Stomach (tissue), 9 donors: Measurements from ENCODE around the gene DENND2A. TPM values are rescaled to one million over a fixed set of nuclear protein-coding genes. Genes with fewer than 3 reads are reported as not detected.

ENCODE experiments used
- DNase-seq, 2 donors: peaks; one replicate each; pipeline versions ENCODE4 v3.0.0 to v3.0.0-alpha.2; 2013 to 2019
- H3K27ac ChIP-seq, 5 donors: fragments of 200-600 bp in 4 of 5; sonication (generic) in 4 of 5; one replicate each; pipeline ENCODE4 v1.5.1; 2013 to 2019; ENCODE audit warnings: mild to moderate bottlenecking in 1 of 5, moderate library complexity in 1 of 5
- H3K27me3 ChIP-seq, 3 donors: fragments of 200-600 bp; sonication (generic); one replicate each; pipeline ENCODE4 v1.5.1; 2017 to 2019; ENCODE audit warnings: mixed run types in 1 of 3
- H3K36me3 ChIP-seq, 4 donors: fragments of 200-600 bp; sonication (generic); 1 replicate in 3 of 4; 2 replicates in 1 of 4; pipeline ENCODE4 v1.5.1; 2016 to 2019
- H3K4me1 ChIP-seq, 4 donors: fragments of 200-600 bp; sonication (generic); one replicate each; pipeline ENCODE4 v1.5.1; 2016 to 2019
- H3K4me3 ChIP-seq, 4 donors: fragments of 200-600 bp; sonication (generic) in 3 of 4; one replicate each; pipeline ENCODE4 v1.5.1; 2016 to 2019; ENCODE audit warnings: mild to moderate bottlenecking in 1 of 4
- H3K9me3 ChIP-seq, 4 donors: fragments of 200-600 bp; sonication (generic); one replicate each; pipeline ENCODE4 v1.5.1; 2016 to 2019
- CTCF ChIP-seq, 7 experiments: fragments of 450-650 bp in 4 of 7; fragments of 200-600 bp in 3 of 7; sonication (generic) in 3 of 7; IDR thresholded peaks; one replicate each; pipeline ENCODE4 v1.5.1; 2016 to 2019; ENCODE audit warnings: antibody characterized with exemption in 7 of 7, control low read depth in 2 of 7, mild to moderate bottlenecking in 1 of 7
- EP300 ChIP-seq: sonication (generic); formaldehyde crosslinking; IDR thresholded peaks from one replicate; pipeline ENCODE4 v1.6.1; 2017; ENCODE audit warnings: antibody characterized with exemption
- POLR2A ChIP-seq, 4 donors: fragments of 450-650 bp; IDR thresholded peaks; one replicate each; pipeline ENCODE4 v1.6.1; 2016; ENCODE audit warnings: antibody characterized with exemption in 4 of 4, control low read depth in 2 of 4, mild to moderate bottlenecking in 1 of 4, moderate library complexity in 1 of 4
- POLR2AphosphoS5 ChIP-seq, 3 donors: sonication (generic); formaldehyde crosslinking; IDR thresholded peaks; one replicate each; pipeline ENCODE4 v1.6.1; 2016; ENCODE audit warnings: antibody characterized with exemption in 3 of 3
- WGBS, 5 donors: extraction: QIAGEN DNeasy Blood & Tissue Kit in 3 of 5; methylation state at CpG; one replicate each; pipeline versions ENCODE4 v1.1.5 to v1.1.7; 2013 to 2018; 5-methylcytosine and 5-hydroxymethylcytosine counted together
- intact Hi-C: fragments of 100-400 bp; cut with DNase I; formaldehyde crosslinking; loops from one replicate; pipeline ENCODE4 v1.15.1; 2023; ENCODE audit warnings: low total_unique reads
- polyA plus RNA-seq, 3 donors: library from polyadenylated mRNA; stranded (reverse); fragments of 200-250 nt; gene quantifications; one replicate each; pipeline ENCODE4 v1.2.3, GENCODE V29; 2013
- total RNA-seq, 5 donors: library from RNA; depleted of rRNA; stranded (reverse); fragments of >200 nt; gene quantifications; one replicate each; pipeline versions ENCODE4 v1.1.0 to v1.2.3, GENCODE V29; 2014 to 2016
- donor health status: healthy with polysubstance abuse.
- donor health status: Bipolar disorder and iron deficiency.
- donor health status: healthy.

DENND2A gene
- total and polyA plus RNA-seq, 8 donors, result 1.8 to 17.8 (median 6.5) TPM

- Histone ChIP-seq H3K27ac (no peak overlapping the region), H3K4me3 (no peak overlapping the region), H3K36me3 (peaks cover 0 to 26% (median 8%) of the 10 kb centered on the region in 4 donors), H3K27me3 (no peaks in the 10 kb centered on the region), H3K4me1 (no peaks in the 10 kb centered on the region), H3K9me3 (no peaks in the 10 kb centered on the region)
- WGBS, 5 donors, result 90 to 96% (median 94%) methylated on average over 6 to 7 of the region's 7 CpGs
- no peak for DNase-seq
- intact Hi-C loops, result no loop called here
- TF ChIP-seq EP300 (no peak), POLR2A (IDR thresholded peaks at IDR 0.05) (no peak), CTCF (IDR thresholded peaks at IDR 0.05) (no peak), POLR2AphosphoS5 (IDR thresholded peaks at IDR 0.05) (no peak)
These were observed 55.3 kb downstream of the DENND2A start for GRCh38 chr7:140585333-140585732.

DNA sequence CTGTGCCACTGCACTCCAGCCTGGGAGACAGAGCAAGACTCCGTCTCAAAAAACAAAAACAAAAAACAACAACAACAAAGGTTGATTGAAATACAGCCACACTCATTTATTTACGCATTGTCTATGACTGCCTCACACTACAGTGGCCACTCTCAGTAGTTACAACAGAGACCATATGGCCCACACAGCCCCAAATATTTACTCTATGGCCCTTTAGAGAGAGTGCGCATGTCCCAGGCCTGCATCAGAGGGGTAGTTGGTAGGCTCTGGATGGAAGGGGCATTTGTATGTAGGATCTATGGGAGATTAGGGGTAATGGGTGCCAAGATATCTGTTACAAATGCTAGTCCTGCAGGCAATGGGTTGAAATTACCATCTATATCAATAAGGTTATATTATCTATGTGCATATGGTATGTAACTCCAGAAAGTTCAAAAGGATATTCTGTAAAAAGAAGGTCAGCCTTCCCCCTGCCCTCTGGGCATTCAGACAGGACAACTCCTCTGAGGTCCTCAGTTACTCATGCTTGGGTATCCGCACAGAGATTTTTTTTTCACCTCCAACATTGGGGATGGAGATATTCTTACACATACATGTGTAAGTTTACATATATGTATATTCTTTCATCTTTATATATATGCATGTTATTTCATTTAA, 56.3 kb downstream of the DENND2A start:
- intact Hi-C loops, result no loop called here
- Histone ChIP-seq H3K9me3 (no peaks in the 10 kb centered on the region), H3K4me1 (no peaks in the 10 kb centered on the region), H3K27ac (no peak overlapping the region), H3K4me3 (no peak overlapping the region), H3K36me3 (peaks cover 0 to 26% (median 8%) of the 10 kb centered on the region in 4 donors), H3K27me3 (no peaks in the 10 kb centered on the region)
- no peak for TF ChIP-seq POLR2A (IDR thresholded peaks at IDR 0.05)
- no peak for TF ChIP-seq POLR2AphosphoS5 (IDR thresholded peaks at IDR 0.05)
- TF ChIP-seq EP300, result no peak
- no peak for TF ChIP-seq CTCF (IDR thresholded peaks at IDR 0.05)
- WGBS, 5 donors, result 92 to 97% (median 95%) methylated on average over 4 of the region's 4 CpGs
- no peak for DNase-seq

GRCh38 chr7:140581411-140581810, 59.2 kb downstream of the DENND2A start:
- TF ChIP-seq EP300, result no peak
- TF ChIP-seq POLR2A (IDR thresholded peaks at IDR 0.05), result no peak
- TF ChIP-seq POLR2AphosphoS5 (IDR thresholded peaks at IDR 0.05), result no peak
- TF ChIP-seq CTCF (IDR thresholded peaks at IDR 0.05), result no peak
- DNase-seq, result no peak
- intact Hi-C loops, result no loop called here
- Histone ChIP-seq H3K27ac (no peak overlapping the region), H3K27me3 (no peaks in the 10 kb centered on the region), H3K9me3 (no peaks in the 10 kb centered on the region), H3K4me1 (no peaks in the 10 kb centered on the region), H3K4me3 (no peak overlapping the region), H3K36me3 (peaks cover 0 to 25% (median 6%) of the 10 kb centered on the region in 4 donors)
- 75 to 86% (median 81%) methylated on average over 10 of the region's 10 CpGs for WGBS, 5 donors

DNA sequence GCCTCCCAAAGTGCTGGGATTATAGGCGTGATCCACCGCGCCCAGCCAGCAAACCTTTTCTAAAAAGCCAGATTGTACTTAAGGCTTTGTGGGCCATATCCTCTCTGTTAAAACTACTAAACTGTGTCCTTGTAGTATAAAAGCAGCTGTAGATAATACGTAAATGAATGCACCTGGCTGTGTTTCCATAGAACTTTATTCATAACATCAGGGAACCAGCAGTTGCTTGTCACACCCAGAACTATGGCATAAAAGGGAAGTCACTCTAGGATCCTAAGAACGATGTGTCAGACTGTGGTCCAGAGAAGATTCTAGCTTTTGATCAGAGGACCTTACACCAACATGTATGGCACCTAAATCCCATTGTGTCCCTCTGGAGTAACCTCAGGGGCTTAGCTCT, 63.0 kb downstream of the DENND2A start:
- H3K27ac ChIP-seq, result no peak overlapping the region
- WGBS, 5 donors, result 86 to 91% (median 89%) methylated on average over 5 of the region's 5 CpGs
- peaks cover 0 to 17% (median 7%) of the 10 kb centered on the region in 4 donors for H3K36me3 ChIP-seq
- no peaks in the 10 kb centered on the region for H3K27me3 ChIP-seq
- no peak for DNase-seq
- TF ChIP-seq CTCF (IDR thresholded peaks at IDR 0.05) (no peak), POLR2AphosphoS5 (IDR thresholded peaks at IDR 0.05) (no peak), EP300 (no peak), POLR2A (IDR thresholded peaks at IDR 0.05) (no peak)
- H3K4me3 ChIP-seq, result no peak overlapping the region
- no peaks in the 10 kb centered on the region for H3K9me3 ChIP-seq
- intact Hi-C loops, result no loop called here
- no peaks in the 10 kb centered on the region for H3K4me1 ChIP-seq
